Fibroblast of lung (primary cell): ENCODE measurements around the gene LDHD.

Experiments used
- CTCF ChIP-seq, 2 donors: IDR thresholded peaks in 1 of 2; conservative IDR thresholded peaks in 1 of 2; 1 replicate in 1 of 2; 2 replicates in 1 of 2; pipeline ENCODE4 v1.5.1; 2011 to 2012; ENCODE audit warnings: low read length in 2 of 2, control low read depth in 1 of 2, inconsistent platforms in 1 of 2, low read depth in 1 of 2, mild to moderate bottlenecking in 1 of 2
- EZH2 ChIP-seq: IDR thresholded peaks from 2 replicates; pipeline ENCODE4 v1.5.1; 2012; ENCODE audit warnings: low read length, control low read depth, mild to moderate bottlenecking; ENCODE audit errors: missing control alignments

GRCh38 chr16:75089486-75090202 lies 26.9 kb downstream of the LDHD start:
- TF ChIP-seq CTCF (conservative IDR thresholded peaks at IDR 0.05 in 1 of 2, IDR thresholded peaks at IDR 0.05 in 1 of 2; ENCODE audit: low read depth in 1 of 2, low read length in 2 of 2) (no peak), EZH2 (no peak)
